Measurements from ENCODE around the gene ATCAY.
A peak's percentile ranks its signal among the peaks of the same experiment; 100 is the strongest.
"Not testable (repeated sequence)": the region's sequence is repeated elsewhere in the genome, so short reads cannot be mapped to it uniquely, and the experiment has no call there.

Gene ATCAY

DNA sequence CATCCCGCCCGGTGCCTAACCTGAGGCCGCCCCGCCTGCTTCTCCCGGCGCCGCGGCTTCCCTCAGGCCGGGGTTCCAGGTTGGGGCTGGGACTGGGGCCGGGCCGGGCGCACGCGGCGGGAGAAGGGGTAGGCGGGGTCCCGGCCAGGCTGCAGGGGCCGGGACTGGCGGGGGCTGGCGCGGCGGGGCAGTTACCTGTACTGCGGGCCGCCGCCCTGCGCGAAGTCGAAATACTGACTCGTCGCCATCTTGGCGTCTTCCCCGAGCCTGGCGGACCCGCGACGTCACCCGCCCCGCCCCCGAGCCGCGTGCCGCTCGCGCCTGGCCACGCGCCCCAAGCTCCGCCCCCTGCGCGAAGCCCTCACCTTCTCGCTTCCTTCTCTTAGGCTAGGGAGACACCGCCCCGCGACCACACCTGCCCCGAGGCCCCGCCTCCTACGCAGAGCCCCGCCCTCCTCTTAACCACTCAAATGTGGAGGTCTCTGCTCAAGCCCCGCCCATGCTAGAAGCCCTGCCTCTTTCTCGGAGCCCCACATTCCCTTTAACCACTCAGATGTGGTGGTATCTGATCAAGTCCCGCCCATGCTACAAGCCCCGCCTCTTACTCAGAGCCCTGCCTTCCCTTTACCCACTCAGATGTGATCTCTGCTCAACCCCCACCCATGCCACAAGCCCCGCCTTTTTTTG is 11.6 kb upstream of the ATCAY start, which contains the start of gene ZFR2:
Gene ZFR2, minus strand, starts transcription at position 269 of the 687 bp plus-strand sequence. Its CDS starts 21 bp downstream, at position 248.
- H4K20me1 ChIP-seq (ENCODE audit: control insufficient read depth, insufficient read depth, low read depth, low read length): no peaks in the 10 kb centered on the region
- H3K9me3 ChIP-seq (ENCODE audit: control insufficient read depth, insufficient read depth, low read length): no peaks in the 10 kb centered on the region
- no peaks in the 10 kb centered on the region for H3K36me3 ChIP-seq (ENCODE audit: control insufficient read depth, low read length)
- H3F3A ChIP-seq (ENCODE audit: control insufficient read depth, insufficient read depth): no peaks in the 10 kb centered on the region
- H3K79me2 ChIP-seq (ENCODE audit: control insufficient read depth, low read length): no peaks in the 10 kb centered on the region
- H3K27me3 ChIP-seq (ENCODE audit: control insufficient read depth, low read length): no peaks in the 10 kb centered on the region
- no peak within 1 kb of the TSS for H3K4me2 ChIP-seq (ENCODE audit: low read length)
- TF ChIP-seq CTCF (IDR thresholded peaks at IDR 0.05; ENCODE audit: low read depth, low read length, poor library complexity, severe bottlenecking) (no peak), EZH2phosphoT487 (IDR thresholded peaks at IDR 0.05; ENCODE audit: borderline replicate concordance, low read length) (no peak)
- H3K9me2 ChIP-seq (replicated peaks; ENCODE audit: control insufficient read depth, low read length): no peaks in the 10 kb centered on the region
- no peak within 1 kb of the TSS for H3K4me3 ChIP-seq (ENCODE audit: low read length)
- H3K4me1 ChIP-seq (ENCODE audit: control insufficient read depth, low read length): no peaks in the 10 kb centered on the region
- no peak within 1 kb of the TSS for H3K27ac ChIP-seq (ENCODE audit: low read depth, low read length)

- Histone ChIP-seq H3K4me3 (ENCODE audit: low read length) (no peak overlapping the region), H3K36me3 (ENCODE audit: control insufficient read depth, low read length) (no peaks in the 10 kb centered on the region), H3K9me2 (replicated peaks; ENCODE audit: control insufficient read depth, low read length) (no peaks in the 10 kb centered on the region), H3F3A (ENCODE audit: control insufficient read depth, insufficient read depth) (no peaks in the 10 kb centered on the region), H4K20me1 (ENCODE audit: control insufficient read depth, insufficient read depth, low read depth, low read length) (no peaks in the 10 kb centered on the region), H3K79me2 (ENCODE audit: control insufficient read depth, low read length) (no peaks in the 10 kb centered on the region), H3K4me2 (ENCODE audit: low read length) (no peak overlapping the region), H3K27me3 (ENCODE audit: control insufficient read depth, low read length) (no peaks in the 10 kb centered on the region), H3K9me3 (ENCODE audit: control insufficient read depth, insufficient read depth, low read length) (no peaks in the 10 kb centered on the region), H3K4me1 (ENCODE audit: control insufficient read depth, low read length) (no peaks in the 10 kb centered on the region), H3K27ac (ENCODE audit: low read depth, low read length) (no peak overlapping the region)
- TF ChIP-seq EZH2phosphoT487 (IDR thresholded peaks at IDR 0.05; ENCODE audit: borderline replicate concordance, low read length): no peak
- no peak for TF ChIP-seq CTCF (IDR thresholded peaks at IDR 0.05; ENCODE audit: low read depth, low read length, poor library complexity, severe bottlenecking)
Observed at GRCh38 chr19:3873151-3873550, 7.3 kb upstream of the ATCAY start.

GRCh38 chr19:3874695-3875094 is 5.8 kb upstream of the ATCAY start:
- H3K79me2 ChIP-seq (ENCODE audit: control insufficient read depth, low read length); H3K9me2 ChIP-seq (replicated peaks; ENCODE audit: control insufficient read depth, low read length); H3K27ac ChIP-seq (ENCODE audit: low read depth, low read length); H3K27me3 ChIP-seq (ENCODE audit: control insufficient read depth, low read length); H3K4me1 ChIP-seq (ENCODE audit: control insufficient read depth, low read length); H3K4me3 ChIP-seq (ENCODE audit: low read length); H3K9me3 ChIP-seq (ENCODE audit: control insufficient read depth, insufficient read depth, low read length); H3K4me2 ChIP-seq (ENCODE audit: low read length); H3K36me3 ChIP-seq (ENCODE audit: control insufficient read depth, low read length); H4K20me1 ChIP-seq (ENCODE audit: control insufficient read depth, insufficient read depth, low read depth, low read length); H3F3A ChIP-seq (ENCODE audit: control insufficient read depth, insufficient read depth): not testable (repeated sequence)

GRCh38 chr19:3879656-3880055 is 829 bp upstream of the ATCAY start:
- Histone ChIP-seq H4K20me1 (ENCODE audit: control insufficient read depth, insufficient read depth, low read depth, low read length) (no peaks in the 10 kb centered on the region), H3K9me2 (replicated peaks; ENCODE audit: control insufficient read depth, low read length) (no peaks in the 10 kb centered on the region), H3F3A (ENCODE audit: control insufficient read depth, insufficient read depth) (no peaks in the 10 kb centered on the region), H3K79me2 (ENCODE audit: control insufficient read depth, low read length) (no peaks in the 10 kb centered on the region), H3K4me3 (ENCODE audit: low read length) (no peak overlapping the region), H3K9me3 (ENCODE audit: control insufficient read depth, insufficient read depth, low read length) (no peaks in the 10 kb centered on the region), H3K27me3 (ENCODE audit: control insufficient read depth, low read length) (no peaks in the 10 kb centered on the region), H3K4me1 (ENCODE audit: control insufficient read depth, low read length) (no peaks in the 10 kb centered on the region), H3K4me2 (ENCODE audit: low read length) (no peak overlapping the region), H3K36me3 (ENCODE audit: control insufficient read depth, low read length) (no peaks in the 10 kb centered on the region), H3K27ac (ENCODE audit: low read depth, low read length) (no peak overlapping the region)
- TF ChIP-seq CTCF (IDR thresholded peaks at IDR 0.05; ENCODE audit: low read depth, low read length, poor library complexity, severe bottlenecking): peak; percentile 60
- TF ChIP-seq EZH2phosphoT487 (IDR thresholded peaks at IDR 0.05; ENCODE audit: borderline replicate concordance, low read length): no peak

Data from DOHH2 (cell line).